ENCODE measurements around the gene ABHD12B.
A peak's percentile ranks its signal among the peaks of the same experiment; 100 is the strongest.

The ABHD12B gene

GRCh38 chr14:50871914-50872732, at the start of gene ABHD12B:
Gene ABHD12B (plus strand): TSS chr14:50872053. CDS start chr14:50872175, 122 bp downstream.
- no peak for DNase-seq

GRCh38 chr14:50822501-50823042, 49.3 kb upstream of the ABHD12B start:
- DNase-seq: no peak

- no peak for DNase-seq
Observed at GRCh38 chr14:50823051-50823761, 48.6 kb upstream of the ABHD12B start.

DNA sequence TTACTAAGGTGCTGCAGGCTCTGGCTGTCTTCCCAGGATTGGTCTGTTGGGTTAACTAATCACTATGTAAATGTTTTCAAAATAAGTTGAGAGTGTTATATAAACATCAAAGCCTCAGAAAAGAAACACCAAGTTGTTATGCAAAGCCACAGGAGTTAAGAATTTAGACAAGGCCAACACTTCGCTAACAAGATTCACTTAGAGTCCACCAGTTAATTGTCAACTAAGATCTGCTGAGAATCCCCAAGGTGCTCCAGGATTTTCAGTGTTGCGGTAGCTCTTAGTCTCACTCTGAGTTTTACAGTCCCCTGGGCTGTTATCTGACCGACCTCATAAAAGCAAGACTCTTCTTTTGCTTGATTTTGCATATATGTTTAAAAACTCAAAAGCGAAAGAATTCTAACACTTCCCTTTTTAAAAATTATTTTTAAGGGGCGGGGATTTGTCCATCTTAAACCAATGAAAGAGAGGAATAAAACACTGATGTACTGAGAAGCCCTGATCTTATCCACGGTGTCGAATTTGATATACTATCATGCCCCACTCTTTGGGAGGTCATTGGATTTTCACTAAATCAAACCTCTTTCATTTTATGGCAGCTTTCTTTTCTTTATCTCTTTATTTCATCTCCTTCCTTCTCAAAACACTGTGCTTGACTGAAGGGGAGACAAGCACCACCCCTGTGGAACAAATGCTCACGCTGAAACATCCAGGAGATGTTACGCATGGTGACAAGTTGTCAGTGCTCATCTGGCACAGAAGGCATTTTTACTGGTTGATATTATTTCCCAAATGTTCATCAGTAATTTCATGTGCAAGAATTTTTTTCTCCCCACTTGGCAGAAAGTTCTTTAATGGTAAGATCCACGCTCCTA, 47.9 kb upstream of the ABHD12B start:
- DNase-seq: no peak

DNA sequence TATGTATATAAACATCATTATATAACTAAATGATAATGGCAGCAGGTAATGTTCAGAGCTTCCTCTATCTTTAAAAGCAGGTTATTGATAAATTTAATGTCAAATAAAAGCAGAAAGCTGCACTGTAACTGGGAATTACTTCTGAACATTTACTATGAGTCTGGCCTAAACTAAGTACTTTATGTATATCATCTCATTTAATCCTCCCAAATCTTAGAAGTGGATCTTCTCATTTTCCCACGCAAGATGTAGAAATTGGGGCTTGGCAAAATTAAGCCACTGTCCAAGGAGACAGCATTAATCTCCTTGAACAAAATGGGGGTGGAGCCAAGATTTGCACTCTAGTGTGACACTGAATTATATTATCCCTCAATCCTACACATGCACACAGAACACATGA, 46.5 kb upstream of the ABHD12B start:
- no peak for DNase-seq

DNA sequence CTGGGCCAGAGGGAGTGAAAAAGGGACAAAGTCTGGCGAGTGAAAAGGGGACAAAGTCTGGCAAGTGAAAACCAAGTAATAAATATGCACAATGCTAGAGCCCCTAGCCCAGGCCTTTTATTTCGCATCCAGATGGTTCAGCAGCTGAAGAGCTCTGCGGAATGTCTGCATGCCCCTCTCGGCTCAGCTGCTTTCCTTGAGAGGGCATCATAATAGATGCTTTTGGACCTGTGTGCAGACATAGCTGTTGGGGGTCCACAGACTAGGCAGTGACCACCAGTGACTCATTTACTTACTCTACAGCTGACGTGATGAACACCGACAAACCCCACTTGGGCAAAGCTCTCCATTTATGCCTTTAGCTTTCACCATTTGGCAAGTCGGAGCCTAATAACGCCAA, 45.2 kb upstream of the ABHD12B start:
- DNase-seq: no peak

DNA sequence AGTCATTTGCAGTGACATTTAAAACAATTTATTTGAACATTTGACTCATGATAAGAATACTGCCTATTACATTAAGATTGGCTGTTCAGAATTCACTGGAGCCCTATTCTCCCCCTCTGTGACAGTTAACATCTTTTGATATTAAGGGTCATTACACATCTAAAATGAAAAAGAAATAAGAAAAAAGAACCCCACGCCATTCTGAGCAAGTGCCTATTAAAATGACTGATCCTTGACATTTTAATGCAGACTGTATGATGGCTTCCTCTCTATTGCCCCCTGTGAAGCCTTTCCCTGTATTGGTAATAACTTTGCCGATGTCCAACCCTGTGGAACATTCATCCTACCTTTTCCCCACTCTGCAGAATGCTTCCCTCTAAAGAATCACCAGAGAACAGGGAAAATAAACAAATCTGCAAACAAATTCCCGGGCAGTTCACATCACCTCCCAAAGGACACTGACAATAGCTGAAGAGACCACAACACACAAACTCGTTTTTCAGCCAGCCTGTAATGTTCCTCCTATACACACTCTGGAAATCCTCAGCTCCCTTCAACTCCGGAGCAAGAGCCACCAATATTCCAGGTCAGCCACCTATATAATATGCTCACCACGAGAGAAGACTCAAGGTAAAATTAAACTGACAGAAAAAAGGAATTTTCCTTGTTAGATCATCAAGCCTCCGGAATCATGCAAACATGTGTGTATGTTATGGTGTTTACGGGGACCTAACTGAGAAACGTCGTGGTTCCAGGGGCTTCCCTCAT, 42.9 kb upstream of the ABHD12B start:
- no peak for DNase-seq

GRCh38 chr14:50829489-50830043, 42.3 kb upstream of the ABHD12B start:
- no peak for DNase-seq

DNA sequence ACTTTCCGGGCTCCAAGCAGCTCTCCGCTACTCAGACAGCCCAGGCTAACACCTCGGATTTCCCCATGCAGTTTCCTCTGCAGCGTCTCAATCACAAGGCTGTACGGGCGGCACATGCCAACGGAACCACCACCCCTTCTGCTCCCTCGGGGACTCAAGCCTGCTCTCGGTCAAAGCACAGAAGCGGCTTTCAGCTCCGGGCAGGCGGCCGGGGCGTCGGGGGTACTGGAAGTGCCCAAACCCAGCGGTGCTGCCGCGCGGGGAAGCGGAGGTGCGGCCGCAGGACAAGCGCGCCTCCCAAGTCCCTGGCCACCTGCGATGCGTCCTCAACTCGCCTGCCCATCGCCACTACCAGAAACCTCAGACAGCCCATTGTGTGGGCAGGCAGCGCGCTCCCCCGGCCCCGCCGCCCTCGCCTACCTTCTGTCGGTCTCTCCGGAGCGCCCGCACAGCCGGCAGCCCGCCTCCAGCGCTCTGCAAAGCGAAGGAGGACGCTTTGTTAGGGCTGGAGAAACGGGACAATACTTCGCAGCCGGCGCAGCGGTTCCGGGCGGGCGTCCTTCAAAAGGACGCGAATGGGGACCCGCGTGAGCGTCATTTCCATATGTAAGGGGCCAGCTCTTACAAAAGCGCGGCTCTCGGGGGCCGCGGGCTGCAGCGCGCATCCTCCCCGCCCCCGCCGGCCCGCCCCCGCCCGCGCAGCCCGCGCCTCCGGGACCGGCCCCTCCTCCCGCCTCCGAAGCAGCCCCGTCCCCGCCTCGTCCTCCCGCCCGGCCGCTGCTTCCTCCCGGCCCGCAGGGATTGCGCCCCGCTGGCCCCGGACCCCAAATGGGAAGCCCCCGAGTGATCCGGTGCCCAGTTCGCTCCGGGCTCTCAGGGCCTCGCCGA, 41.6 kb upstream of the ABHD12B start:
- DNase-seq: peak; percentile 56

DNA sequence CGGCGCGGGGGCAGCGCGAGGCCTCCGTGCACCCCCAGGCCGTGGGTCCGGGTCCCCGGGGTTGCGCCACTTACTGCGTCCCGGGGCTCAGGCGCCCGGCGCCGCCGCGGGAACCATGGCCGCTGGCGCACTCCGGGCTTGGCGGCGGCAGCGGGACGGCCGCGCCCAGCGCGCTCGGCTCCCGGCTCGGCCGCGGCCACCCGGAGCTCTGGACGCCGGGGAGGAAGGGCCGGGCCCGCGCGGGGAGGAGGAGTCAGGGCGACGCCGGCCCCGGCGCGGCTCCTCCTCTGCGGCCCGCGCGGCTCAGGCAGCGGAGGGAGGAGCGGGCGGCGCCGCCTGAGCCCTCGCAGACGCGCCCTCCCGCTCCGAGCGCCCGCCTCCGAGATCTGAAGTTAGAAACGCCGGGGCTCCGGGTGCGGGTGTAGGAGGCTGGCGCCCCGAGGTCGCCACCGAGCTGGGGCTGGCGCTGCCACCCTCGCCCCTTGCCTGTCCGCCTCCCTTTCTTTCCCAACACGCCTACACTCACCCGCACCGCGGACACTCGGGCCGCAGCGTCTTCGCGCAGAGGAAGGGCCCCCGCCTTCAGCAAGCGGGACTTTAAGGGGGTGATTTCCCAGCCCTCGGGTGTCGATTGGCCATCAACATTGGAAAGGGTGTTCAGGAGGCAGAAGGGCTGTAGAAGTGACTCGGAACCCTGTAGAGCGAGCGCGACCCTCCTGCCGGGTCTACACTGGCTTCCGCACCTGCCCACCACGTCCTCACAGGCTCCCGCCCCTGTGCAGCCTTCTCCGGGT, 40.7 kb upstream of the ABHD12B start, which contains the start of gene NIN:
NIN (minus strand) TSS at position 231 of the 794 bp plus-strand sequence. CDS start 9,106 bp downstream, outside the sequence.
- DNase-seq: peak; percentile 60

DNA sequence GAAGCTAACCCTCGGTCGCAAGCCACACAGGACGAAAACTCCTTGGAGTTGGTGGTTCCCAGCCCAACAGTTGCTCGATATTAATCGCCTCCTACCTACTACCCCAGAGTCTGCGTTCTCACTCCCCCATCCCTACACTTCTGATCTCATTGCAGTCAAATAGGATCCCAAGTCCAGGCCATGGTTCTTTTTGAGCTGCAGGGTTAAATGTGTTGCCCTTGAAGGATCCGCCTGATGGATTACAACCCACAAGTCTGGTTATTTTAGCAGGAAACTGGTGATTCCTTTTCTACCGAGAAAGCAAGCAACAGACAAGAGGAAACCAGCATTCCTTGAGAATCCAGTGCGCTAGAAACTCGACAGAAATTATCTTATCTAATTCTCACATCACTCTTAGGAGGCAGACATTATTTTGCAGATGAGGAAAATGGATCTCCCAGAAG, 40.1 kb upstream of the ABHD12B start:
- DNase-seq: no peak

GRCh38 chr14:50832935-50833630, 38.8 kb upstream of the ABHD12B start:
- no peak for DNase-seq

DNA sequence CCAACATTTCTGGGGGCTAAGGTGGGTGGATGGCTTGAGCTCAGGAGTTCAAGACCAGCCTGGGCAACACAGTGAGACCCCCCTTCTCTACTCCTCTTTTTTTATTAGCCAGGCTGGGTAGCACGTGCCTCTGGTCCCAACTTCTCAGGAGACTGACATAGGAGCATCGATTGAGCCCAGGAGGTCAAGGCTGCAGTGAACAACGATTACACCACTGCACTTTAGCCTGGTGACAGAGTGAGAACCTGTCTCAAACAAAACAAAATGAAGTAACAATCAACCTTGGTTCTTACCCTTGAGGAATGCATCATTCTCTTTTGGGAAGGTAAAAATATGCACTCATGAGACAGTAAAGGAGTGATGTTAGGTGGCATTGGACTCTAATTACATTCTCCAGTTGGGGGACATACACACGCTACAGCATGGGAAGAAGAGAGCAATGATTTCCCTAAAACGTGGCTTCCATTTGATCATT, 37.0 kb upstream of the ABHD12B start:
- no peak for DNase-seq

GRCh38 chr14:50835280-50835679, 36.6 kb upstream of the ABHD12B start:
- DNase-seq: no peak

- DNase-seq: no peak
Observed at GRCh38 chr14:50836515-50836914, 35.3 kb upstream of the ABHD12B start.

DNA sequence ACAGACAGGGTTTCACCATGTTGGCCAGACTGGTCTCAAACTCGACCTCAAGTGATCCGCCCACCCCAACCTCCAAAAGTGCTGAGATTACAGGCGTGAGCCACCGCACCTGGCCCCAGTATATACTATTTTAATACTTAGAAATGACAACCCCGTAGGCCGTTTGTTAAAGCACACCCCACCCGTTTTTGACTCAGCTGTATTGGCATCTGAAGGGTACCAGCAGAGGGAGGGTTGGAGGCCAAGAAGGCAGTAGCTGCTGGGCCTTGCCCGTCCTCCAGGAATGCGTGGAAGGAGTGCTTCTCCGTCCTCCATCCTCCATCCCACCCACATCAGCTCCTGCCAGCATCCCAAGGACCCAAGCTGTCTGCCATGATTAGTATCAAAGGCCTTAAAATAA, 34.6 kb upstream of the ABHD12B start:
- no peak for DNase-seq

DNA sequence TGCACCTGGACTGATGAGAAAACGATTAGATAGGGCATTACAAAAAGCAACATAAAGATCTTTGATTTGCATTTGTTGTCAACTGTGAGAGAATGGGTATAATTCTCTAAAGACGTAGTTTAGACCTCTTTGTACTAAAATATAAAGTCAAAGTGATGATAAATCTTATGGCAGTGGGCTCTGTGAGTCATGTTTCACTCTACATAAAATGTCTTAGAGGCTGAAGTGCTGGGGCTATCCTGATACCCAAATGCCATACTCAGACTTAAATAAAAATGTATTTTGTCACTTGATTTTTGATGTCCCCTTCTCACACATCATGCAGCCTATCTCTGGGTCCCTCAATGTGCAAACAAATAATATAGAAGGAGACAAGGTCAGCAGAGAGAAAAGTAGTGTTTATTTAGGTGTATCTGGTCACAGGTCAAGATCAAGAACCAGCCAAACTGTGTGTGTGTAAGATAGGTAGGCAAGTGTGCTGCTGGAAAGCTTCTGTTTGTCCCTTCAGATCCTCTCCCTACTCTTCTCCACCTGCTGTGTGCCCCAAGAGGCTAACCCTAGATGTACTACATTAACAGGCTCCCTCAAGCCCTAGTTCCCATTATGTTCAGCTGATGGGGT, 33.9 kb upstream of the ABHD12B start:
- DNase-seq: no peak

DNA sequence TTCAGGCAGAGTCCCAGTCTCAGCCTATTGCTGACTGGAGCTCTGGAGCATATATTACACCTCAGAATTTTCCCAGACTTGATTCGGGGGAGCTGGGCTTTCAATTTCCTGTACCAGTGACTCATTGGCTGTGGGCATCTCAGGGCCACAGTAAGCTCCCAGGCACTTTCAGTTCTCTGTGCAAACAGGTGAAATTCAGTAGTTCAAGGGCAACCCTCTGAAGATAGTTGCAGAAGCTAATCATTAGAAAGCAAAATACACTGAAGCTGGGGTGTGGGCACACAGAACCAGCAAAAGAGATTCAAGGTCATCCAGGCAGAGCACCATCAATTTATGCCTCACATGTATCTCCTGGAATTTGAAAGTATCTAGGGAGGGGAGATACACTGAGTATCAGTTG, 32.8 kb upstream of the ABHD12B start:
- no peak for DNase-seq

All from activated T-cell treated with anti-CD3 and anti-CD28 coated beads for 4 hours (primary cell).